ENCODE measurements around the gene TOMM40.

- TF ChIP-seq EZH2phosphoT487 (IDR thresholded peaks at IDR 0.05; ENCODE audit: insufficient read depth, low read depth) (no peak), EZH2 (IDR thresholded peaks at IDR 0.05; ENCODE audit: insufficient read depth, poor library complexity, severe bottlenecking) (no peak)
Observed at GRCh38 chr19:44951179-44952159, 60.4 kb downstream of the TOMM40 start.

Measured in GM23248 (cell line).